Measurements from ENCODE around the gene ZBTB7C. TPM values are rescaled to one million over a fixed set of nuclear protein-coding genes. Genes with fewer than 3 reads are reported as not detected.

ZBTB7C gene
- polyA plus RNA-seq, 2 of the 4 experiments (the other 2 are of a cell fraction), result 0.10 to 0.12 TPM

DNA sequence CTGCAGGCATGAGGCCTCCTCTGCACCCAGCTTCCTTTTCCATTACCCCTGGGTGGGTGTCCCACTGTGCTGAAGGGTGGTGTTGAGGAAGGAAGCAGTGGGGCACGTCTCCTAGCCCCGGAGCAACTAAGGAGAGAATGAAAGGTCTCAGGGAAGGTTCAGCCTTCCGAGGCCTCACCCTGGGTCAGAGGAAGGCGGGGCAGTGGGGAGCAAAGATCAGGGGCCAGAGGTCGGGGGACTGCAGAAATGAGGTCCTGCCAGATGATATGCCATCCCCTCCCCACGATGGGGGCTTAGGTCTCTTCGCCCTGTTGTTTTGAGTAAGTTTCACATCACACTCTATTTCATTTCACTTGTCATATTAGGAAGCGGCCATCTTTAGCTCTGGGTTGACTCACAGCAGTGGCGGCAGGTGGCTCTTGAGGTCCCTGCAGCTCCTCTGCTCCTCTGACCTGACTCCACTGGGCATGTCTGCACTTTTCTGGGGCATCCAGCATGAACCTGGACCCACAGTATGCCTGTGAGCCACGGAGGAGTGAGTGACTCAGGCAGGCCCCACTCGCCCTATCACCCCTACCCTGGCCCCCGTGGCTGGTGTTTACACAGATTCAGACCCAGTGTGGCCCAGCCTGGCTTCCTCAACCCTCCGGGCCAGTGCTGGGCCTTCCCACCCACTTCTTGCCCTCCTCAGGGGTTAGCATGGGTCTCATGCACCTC lies 325.0 kb downstream of the ZBTB7C start:
- ChIA-PET CTCF (no interaction called here), POLR2A (no interaction called here)

DNA sequence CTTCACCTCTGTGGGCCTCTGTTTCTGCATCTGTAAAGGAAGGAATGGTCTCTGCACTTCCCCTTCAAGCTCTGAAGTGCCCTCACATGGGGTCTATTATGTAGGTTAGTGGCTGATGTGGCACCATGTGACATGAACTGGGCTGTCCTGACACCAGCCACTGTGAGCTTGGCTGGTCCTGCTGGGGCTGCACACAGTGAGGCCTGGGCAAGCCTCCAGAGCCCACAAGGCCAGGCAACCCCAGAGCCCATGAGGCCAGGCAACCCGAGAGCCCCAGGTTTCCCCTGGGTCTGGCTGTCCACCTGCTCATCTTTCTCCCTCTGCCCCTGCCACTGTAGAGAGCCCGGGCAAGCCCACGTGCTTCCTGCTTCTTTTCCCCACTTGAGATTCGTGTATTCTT lies 328.6 kb downstream of the ZBTB7C start:
- DNase-seq (ENCODE audit: low read depth in 1 of 2, low spot score in 1 of 2), result no peak
- ChIA-PET POLR2A (no interaction called here), CTCF (no interaction called here)
- no peak for TF ChIP-seq BHLHE40 (IDR thresholded peaks at IDR 0.05; ENCODE audit: low read depth, low read length)
- TF ChIP-seq CBX8 (IDR thresholded peaks at IDR 0.05), result no peak
- TF ChIP-seq NR3C1 (IDR thresholded peaks at IDR 0.05), result no peak
- TF ChIP-seq MAFK (IDR thresholded peaks at IDR 0.05; ENCODE audit: partially characterized antibody), result no peak
- TF ChIP-seq EP300 (IDR thresholded peaks at IDR 0.05), result no peak
- TF ChIP-seq POLR2A (IDR thresholded peaks at IDR 0.05; ENCODE audit: low read length), result no peak
- no peak for TF ChIP-seq MYC (IDR thresholded peaks at IDR 0.05; ENCODE audit: borderline replicate concordance, low read length)
- 29% methylated on average over 4 of the region's 4 CpGs for WGBS (ENCODE audit: missing lambda C conversion rate)
- H3K4me2 ChIP-seq, result no peak overlapping the region
- H3K9me3 ChIP-seq, result no peaks in the 10 kb centered on the region
- FAIRE-seq, result no peak
- no peak for ATAC-seq
- no peak overlapping the region for H3K4me3 ChIP-seq
- no peak overlapping the region for H3K27ac ChIP-seq
- no peaks in the 10 kb centered on the region for H3K4me1 ChIP-seq

More for the DNA sequence above, 325.0 kb downstream of the ZBTB7C start:
- H3K4me3 ChIP-seq, result no peak overlapping the region
- no peak for TF ChIP-seq CHD4 (IDR thresholded peaks at IDR 0.05; ENCODE audit: borderline replicate concordance)
- TF ChIP-seq RNF2 (IDR thresholded peaks at IDR 0.05; ENCODE audit: borderline replicate concordance, low read depth), result no peak
- no peak for TF ChIP-seq EHMT2 (IDR thresholded peaks at IDR 0.05; ENCODE audit: low read depth)
- no peak for TF ChIP-seq EHF (CRISPR knock-in tag; IDR thresholded peaks at IDR 0.05)
- no peak for TF ChIP-seq EP300 (IDR thresholded peaks at IDR 0.05)
- TF ChIP-seq, protein P1, sequence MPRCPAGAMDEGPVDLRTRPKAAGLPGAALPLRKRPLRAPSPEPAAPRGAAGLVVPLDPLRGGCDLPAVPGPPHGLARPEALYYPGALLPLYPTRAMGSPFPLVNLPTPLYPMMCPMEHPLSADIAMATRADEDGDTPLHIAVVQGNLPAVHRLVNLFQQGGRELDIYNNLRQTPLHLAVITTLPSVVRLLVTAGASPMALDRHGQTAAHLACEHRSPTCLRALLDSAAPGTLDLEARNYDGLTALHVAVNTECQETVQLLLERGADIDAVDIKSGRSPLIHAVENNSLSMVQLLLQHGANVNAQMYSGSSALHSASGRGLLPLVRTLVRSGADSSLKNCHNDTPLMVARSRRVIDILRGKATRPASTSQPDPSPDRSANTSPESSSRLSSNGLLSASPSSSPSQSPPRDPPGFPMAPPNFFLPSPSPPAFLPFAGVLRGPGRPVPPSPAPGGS (IDR thresholded peaks at IDR 0.05), result no peak
- TF ChIP-seq, protein P2, sequence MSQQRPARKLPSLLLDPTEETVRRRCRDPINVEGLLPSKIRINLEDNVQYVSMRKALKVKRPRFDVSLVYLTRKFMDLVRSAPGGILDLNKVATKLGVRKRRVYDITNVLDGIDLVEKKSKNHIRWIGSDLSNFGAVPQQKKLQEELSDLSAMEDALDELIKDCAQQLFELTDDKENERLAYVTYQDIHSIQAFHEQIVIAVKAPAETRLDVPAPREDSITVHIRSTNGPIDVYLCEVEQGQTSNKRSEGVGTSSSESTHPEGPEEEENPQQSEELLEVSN (IDR thresholded peaks at IDR 0.05; ENCODE audit: borderline replicate concordance, low read depth), result no peak
- TF ChIP-seq RCOR1 (IDR thresholded peaks at IDR 0.05; ENCODE audit: low read depth, low read length), result no peak
- no peak for TF ChIP-seq HEYL (CRISPR knock-in tag; IDR thresholded peaks at IDR 0.05)
- TF ChIP-seq HOXB5 (CRISPR knock-in tag; IDR thresholded peaks at IDR 0.05), result no peak
- TF ChIP-seq NFE2L2 (conservative IDR thresholded peaks at IDR 0.05; ENCODE audit: low read length), result no peak
- TF ChIP-seq, protein P3, sequence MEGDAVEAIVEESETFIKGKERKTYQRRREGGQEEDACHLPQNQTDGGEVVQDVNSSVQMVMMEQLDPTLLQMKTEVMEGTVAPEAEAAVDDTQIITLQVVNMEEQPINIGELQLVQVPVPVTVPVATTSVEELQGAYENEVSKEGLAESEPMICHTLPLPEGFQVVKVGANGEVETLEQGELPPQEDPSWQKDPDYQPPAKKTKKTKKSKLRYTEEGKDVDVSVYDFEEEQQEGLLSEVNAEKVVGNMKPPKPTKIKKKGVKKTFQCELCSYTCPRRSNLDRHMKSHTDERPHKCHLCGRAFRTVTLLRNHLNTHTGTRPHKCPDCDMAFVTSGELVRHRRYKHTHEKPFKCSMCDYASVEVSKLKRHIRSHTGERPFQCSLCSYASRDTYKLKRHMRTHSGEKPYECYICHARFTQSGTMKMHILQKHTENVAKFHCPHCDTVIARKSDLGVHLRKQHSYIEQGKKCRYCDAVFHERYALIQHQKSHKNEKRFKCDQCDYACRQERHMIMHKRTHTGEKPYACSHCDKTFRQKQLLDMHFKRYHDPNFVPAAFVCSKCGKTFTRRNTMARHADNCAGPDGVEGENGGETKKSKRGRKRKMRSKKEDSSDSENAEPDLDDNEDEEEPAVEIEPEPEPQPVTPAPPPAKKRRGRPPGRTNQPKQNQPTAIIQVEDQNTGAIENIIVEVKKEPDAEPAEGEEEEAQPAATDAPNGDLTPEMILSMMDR (IDR thresholded peaks at IDR 0.05), result no peak
- no peak for TF ChIP-seq HDAC2 (IDR thresholded peaks at IDR 0.05)
- H3K4me1 ChIP-seq, result no peaks in the 10 kb centered on the region
- 82% methylated on average over 10 of the region's 13 CpGs for WGBS (ENCODE audit: missing lambda C conversion rate)
- no peak for ATAC-seq
- H3K9me3 ChIP-seq, result no peaks in the 10 kb centered on the region
- no peak for DNase-seq (ENCODE audit: low read depth in 1 of 2, low spot score in 1 of 2)
- no peak overlapping the region for H3K4me2 ChIP-seq
- H3K27ac ChIP-seq, result no peak overlapping the region
- FAIRE-seq, result no peak

DNA sequence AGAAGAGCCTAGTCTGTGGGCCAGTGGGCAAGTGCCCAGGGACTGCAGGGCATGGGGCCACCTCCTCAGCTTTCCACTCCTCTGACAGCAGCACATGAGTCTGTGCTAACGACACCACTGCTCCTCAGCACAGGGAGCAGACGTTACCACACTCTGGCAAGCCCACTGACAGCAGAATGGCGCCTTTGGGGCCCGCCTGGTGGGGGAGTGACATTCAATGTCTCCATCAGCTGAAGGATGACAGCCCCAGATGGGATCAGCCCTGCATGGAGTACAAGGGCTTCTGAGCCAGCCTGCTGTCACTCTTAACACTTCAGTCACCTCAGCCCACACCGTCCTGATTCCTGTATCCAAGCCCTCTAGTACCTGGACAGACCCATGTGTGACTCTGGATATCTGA lies 329.3 kb downstream of the ZBTB7C start:
- H3K4me2 ChIP-seq, result no peak overlapping the region
- ATAC-seq, result no peak; a peak in 1 of 6 replicates
- CTCF ChIA-PET, result no interaction called here

More for the DNA sequence above, 329.3 kb downstream of the ZBTB7C start:
- Histone ChIP-seq H3K4me1 (no peaks in the 10 kb centered on the region), H3K4me3 (no peak overlapping the region), H3K27ac (no peak overlapping the region), H3K9me3 (no peaks in the 10 kb centered on the region)
- FAIRE-seq (no peak), DNase-seq (ENCODE audit: low read depth in 1 of 2, low spot score in 1 of 2) (no peak)
- TF ChIP-seq POLR2AphosphoS2 (conservative IDR thresholded peaks at IDR 0.05; ENCODE audit: low read length) (no peak), EP300 (IDR thresholded peaks at IDR 0.05) (no peak), HOXB13 (CRISPR knock-in tag; IDR thresholded peaks at IDR 0.05; ENCODE audit: low read depth) (no peak), FOSL2 (IDR thresholded peaks at IDR 0.05) (no peak), FOSL2 (CRISPR knock-in tag; IDR thresholded peaks at IDR 0.05) (no peak), ZNF302 (CRISPR knock-in tag; IDR thresholded peaks at IDR 0.05) (no peak), POLR2A (IDR thresholded peaks at IDR 0.05; ENCODE audit: low read length) (no peak), HOXA7 (CRISPR knock-in tag; IDR thresholded peaks at IDR 0.05) (no peak), RNF2 (IDR thresholded peaks at IDR 0.05; ENCODE audit: borderline replicate concordance, low read depth) (no peak)
- TF ChIP-seq, protein P4, sequence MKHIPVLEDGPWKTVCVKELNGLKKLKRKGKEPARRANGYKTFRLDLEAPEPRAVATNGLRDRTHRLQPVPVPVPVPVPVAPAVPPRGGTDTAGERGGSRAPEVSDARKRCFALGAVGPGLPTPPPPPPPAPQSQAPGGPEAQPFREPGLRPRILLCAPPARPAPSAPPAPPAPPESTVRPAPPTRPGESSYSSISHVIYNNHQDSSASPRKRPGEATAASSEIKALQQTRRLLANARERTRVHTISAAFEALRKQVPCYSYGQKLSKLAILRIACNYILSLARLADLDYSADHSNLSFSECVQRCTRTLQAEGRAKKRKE (CRISPR knock-in tag; IDR thresholded peaks at IDR 0.05; ENCODE audit: low read depth), result no peak
- TF ChIP-seq, protein P5, sequence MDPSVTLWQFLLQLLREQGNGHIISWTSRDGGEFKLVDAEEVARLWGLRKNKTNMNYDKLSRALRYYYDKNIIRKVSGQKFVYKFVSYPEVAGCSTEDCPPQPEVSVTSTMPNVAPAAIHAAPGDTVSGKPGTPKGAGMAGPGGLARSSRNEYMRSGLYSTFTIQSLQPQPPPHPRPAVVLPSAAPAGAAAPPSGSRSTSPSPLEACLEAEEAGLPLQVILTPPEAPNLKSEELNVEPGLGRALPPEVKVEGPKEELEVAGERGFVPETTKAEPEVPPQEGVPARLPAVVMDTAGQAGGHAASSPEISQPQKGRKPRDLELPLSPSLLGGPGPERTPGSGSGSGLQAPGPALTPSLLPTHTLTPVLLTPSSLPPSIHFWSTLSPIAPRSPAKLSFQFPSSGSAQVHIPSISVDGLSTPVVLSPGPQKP (IDR thresholded peaks at IDR 0.05; ENCODE audit: low read depth, low read length), result no peak
- TF ChIP-seq, protein P3 (IDR thresholded peaks at IDR 0.05), result no peak
- WGBS (ENCODE audit: missing lambda C conversion rate), result 64% methylated on average over 2 of the region's 5 CpGs
- POLR2A ChIA-PET, result no interaction called here

Measured in A549 (cell line).